Activated B cell treated with CpG ODN at 0.5 μM for 24 hours (primary cell): Measurements from ENCODE around the gene IQCE. TPM values are rescaled to one million over a fixed set of nuclear protein-coding genes. Genes with fewer than 3 reads are reported as not detected.

Source experiments
- ATAC-seq: fragments of 200-7000 bp; cut with Tn5 transposase; one replicate; pipeline ENCODE4 v1.10.0; 2021; ENCODE audit warnings: low read depth, mild to moderate bottlenecking, moderate library complexity
- CTCF ChIA-PET: fragments of 350-600 bp; sonication (Branson Sonifier 250); formaldehyde crosslinking; loops from one replicate; lab custom pipeline; 2021; ENCODE audit warnings: antibody characterized with exemption; lab: Charles Lee
- POLR2A ChIA-PET: fragments of 350-600 bp; sonication (Branson Sonifier 250); formaldehyde crosslinking; loops from one replicate; lab custom pipeline; 2021; ENCODE audit warnings: antibody characterized with exemption; lab: Charles Lee
- DNase-seq: peaks from one replicate; pipeline ENCODE4 v3.0.0; 2022
- H3K27ac Mint-ChIP-seq: one replicate; pipeline ENCODE4 v1.8.0; 2020; ENCODE audit warnings: mixed read lengths
- H3K27me3 Mint-ChIP-seq: one replicate; pipeline ENCODE4 v1.8.0; 2021; ENCODE audit warnings: mixed read lengths
- H3K36me3 Mint-ChIP-seq: one replicate; pipeline ENCODE4 v1.8.0; 2021; ENCODE audit warnings: low read depth, mixed read lengths
- H3K4me1 Mint-ChIP-seq: one replicate; pipeline ENCODE4 v1.8.0; 2021; ENCODE audit warnings: mixed read lengths
- H3K4me3 Mint-ChIP-seq: one replicate; pipeline ENCODE4 v1.8.0; 2020; ENCODE audit warnings: mild to moderate bottlenecking, mixed read lengths
- H3K9me3 Mint-ChIP-seq: one replicate; pipeline ENCODE4 v1.8.0; 2020; ENCODE audit warnings: mixed read lengths
- intact Hi-C: fragments of 100-400 bp; cut with micrococcal nuclease; formaldehyde crosslinking; loops from one replicate; pipeline ENCODE4 v1.15.1; 2024
- total RNA-seq: library from RNA; stranded (reverse); gene quantifications from 2 replicates; pipeline ENCODE4 v1.2.3, GENCODE V29; 2022
- TF ChIP-seq, protein P1 (sequence below): fragments of 200-600 bp; IDR thresholded peaks from one replicate; pipeline ENCODE4 v1.8.0; 2022; ENCODE audit warnings: antibody characterized with exemption, mild to moderate bottlenecking

IQCE gene
- total RNA-seq, 1 donor from 2014 or later, result 7.7 TPM

DNA sequence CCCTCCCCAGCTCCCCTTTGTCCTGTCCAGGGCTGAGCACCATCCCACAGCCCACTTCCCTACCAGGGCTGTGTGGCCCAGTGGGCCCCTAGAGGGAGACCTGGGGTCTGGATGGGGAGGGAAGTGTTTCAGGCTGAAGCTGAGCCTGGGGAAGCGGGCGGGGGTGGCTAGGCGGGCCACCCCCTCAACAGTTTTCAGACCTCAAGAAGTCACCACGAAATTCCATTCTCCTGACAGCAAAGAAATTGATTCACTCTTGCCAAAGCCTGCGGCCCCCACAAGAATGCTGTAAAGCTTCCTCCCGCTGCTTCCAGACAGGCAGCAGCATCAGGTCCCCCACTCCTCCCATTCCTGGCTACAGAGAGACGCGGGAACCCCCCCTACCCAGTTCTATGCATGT, 41.8 kb upstream of the IQCE start:
- Mint-ChIP-seq H3K9me3 (no peaks in the 10 kb centered on the region), H3K27me3 (no peaks in the 10 kb centered on the region), H3K4me3 (no peak overlapping the region), H3K27ac (no peak overlapping the region), H3K36me3 (peaks cover 14% of the 10 kb centered on the region), H3K4me1 (peaks cover 43% of the 10 kb centered on the region)
- ATAC-seq (no peak), DNase-seq (no peak)
- ChIA-PET CTCF (no interaction called here), POLR2A (interaction anchor here (1.5 kb wide), 1 partner anchor 11 kb away, joined by 9 read pairs; no protein-coding TSS in a partner anchor)
- intact Hi-C loops, result no loop called here
- TF ChIP-seq, protein P1, sequence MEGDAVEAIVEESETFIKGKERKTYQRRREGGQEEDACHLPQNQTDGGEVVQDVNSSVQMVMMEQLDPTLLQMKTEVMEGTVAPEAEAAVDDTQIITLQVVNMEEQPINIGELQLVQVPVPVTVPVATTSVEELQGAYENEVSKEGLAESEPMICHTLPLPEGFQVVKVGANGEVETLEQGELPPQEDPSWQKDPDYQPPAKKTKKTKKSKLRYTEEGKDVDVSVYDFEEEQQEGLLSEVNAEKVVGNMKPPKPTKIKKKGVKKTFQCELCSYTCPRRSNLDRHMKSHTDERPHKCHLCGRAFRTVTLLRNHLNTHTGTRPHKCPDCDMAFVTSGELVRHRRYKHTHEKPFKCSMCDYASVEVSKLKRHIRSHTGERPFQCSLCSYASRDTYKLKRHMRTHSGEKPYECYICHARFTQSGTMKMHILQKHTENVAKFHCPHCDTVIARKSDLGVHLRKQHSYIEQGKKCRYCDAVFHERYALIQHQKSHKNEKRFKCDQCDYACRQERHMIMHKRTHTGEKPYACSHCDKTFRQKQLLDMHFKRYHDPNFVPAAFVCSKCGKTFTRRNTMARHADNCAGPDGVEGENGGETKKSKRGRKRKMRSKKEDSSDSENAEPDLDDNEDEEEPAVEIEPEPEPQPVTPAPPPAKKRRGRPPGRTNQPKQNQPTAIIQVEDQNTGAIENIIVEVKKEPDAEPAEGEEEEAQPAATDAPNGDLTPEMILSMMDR, result no peak

GRCh38 chr7:2517678-2518507, 40.9 kb upstream of the IQCE start:
- Mint-ChIP-seq H3K27me3 (no peaks in the 10 kb centered on the region), H3K9me3 (no peaks in the 10 kb centered on the region), H3K36me3 (peaks cover 20% of the 10 kb centered on the region), H3K27ac (peak overlapping the region; percentile 19), H3K4me1 (peaks cover 43% of the 10 kb centered on the region), H3K4me3 (peak overlapping the region; percentile 64)
- DNase-seq (no peak), ATAC-seq (no peak)
- TF ChIP-seq, protein P1, result no peak
- intact Hi-C loops, result loop anchor here (2.0 kb wide), 2 partner anchors 113 to 163 kb away; partner anchors contain the start of genes EIF3B and TTYH3
- POLR2A ChIA-PET, result interaction anchor here (0.5 to 4.3 kb wide), 5 partner anchors 11 to 49 kb away, joined by 3 to 142 read pairs (median 9); no protein-coding TSS in a partner anchor
- CTCF ChIA-PET, result no interaction called here

DNA sequence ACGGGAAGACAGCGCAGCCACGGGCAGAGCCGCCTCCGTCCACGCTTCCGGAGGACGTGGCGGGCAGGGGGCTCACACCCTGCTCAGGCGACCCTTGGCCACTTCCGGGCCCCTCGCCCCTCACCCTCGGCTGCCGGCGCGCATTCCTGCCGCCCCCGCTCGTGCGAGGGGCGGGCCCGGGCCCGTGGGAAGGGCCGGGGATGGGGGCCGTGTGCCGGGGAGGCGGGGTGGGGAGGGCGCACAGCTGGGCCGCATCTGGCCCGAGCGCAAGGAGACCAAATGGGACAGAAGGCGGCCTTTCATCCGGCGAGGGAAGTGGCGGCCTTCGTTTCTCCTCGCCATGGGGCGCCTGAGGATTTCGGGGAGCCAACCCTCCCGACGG, 40.1 kb upstream of the IQCE start:
- Mint-ChIP-seq H3K27ac (peak overlapping the region; percentile 72), H3K4me3 (peak overlapping the region; percentile 80), H3K36me3 (peaks cover 23% of the 10 kb centered on the region), H3K4me1 (peaks cover 43% of the 10 kb centered on the region), H3K9me3 (no peaks in the 10 kb centered on the region), H3K27me3 (no peaks in the 10 kb centered on the region)
- intact Hi-C loops, result loop anchor here (1.0 to 2.0 kb wide), 4 partner anchors 7 to 164 kb away; partner anchors contain the start of genes EIF3B and TTYH3
- no peak for DNase-seq
- ChIA-PET POLR2A (interaction anchor here (0.5 to 6.9 kb wide), 7 partner anchors 8 to 48 kb away, joined by 3 to 240 read pairs (median 4); partner anchors contain the start of gene BRAT1), CTCF (no interaction called here)
- no peak for ATAC-seq
- TF ChIP-seq, protein P1, result no peak

DNA sequence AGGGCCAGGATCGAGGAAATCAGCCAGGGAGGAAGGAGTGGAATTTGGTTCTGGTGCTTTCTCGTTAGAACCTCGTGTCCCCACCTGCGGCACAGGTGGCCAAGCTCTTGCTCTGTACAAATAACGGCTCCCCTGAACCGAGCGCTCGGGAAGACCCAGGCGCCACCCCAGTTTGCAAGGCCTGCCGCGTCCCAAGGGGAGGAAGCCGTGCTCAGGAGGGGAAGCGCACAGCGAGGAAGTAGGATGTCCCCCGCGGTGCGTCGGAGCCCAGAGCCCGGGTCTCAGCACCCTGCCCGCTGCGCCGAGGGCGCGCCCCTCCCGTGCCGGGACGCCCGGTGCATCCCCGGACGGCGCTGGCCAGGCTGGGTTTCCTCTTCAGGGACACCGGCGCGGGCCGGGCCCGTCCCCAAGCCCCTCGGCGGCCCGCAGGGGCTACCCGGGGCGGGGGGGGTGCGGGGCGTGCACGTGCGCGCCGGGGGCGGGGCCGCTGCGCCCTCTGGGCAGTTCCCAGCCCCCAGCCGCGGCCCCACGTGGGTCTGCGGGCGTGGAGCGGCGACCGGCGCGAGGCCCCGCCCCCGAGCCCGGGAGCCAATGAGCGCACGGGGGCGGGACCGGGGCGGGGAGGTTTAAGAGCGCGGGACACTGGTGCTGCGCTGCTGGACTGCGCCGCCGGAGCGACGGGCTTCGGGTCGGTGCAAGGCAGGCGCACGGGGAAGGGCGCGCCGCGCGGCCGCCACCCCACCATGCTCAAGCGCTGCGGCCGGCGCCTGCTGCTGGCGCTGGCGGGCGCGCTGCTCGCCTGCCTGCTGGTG, 39.5 kb upstream of the IQCE start, which contains the start of gene LFNG:
LFNG (plus strand) TSS at position 656 of the 812 bp plus-strand sequence; CDS start at position 744, 88 bp downstream.
- TF ChIP-seq, protein P1, result no peak
- Mint-ChIP-seq H3K36me3 (peaks cover 25% of the 10 kb centered on the region), H3K4me1 (peaks cover 49% of the 10 kb centered on the region), H3K9me3 (no peaks in the 10 kb centered on the region), H3K27me3 (no peaks in the 10 kb centered on the region), H3K4me3 (peak within 1 kb of the TSS; percentile 96), H3K27ac (peak within 1 kb of the TSS; percentile 87)
- ChIA-PET POLR2A (interaction anchor here (0.6 to 6.9 kb wide), 10 partner anchors 9 to 119 kb away, joined by 3 to 240 read pairs (median 6); partner anchors contain the start of gene BRAT1), CTCF (interaction anchor here (1.3 kb wide), 1 partner anchor 8 kb away, joined by 8 read pairs; no protein-coding TSS in a partner anchor)
- intact Hi-C loops, result loop anchor here (1.0 to 2.0 kb wide), 4 partner anchors 8 to 165 kb away; partner anchors contain the start of genes EIF3B and TTYH3
- peak; percentile 94 for DNase-seq
- peak; percentile 75 for ATAC-seq
